Heart left ventricle (tissue), 16 donors: ENCODE results near the gene NDRG3. TPM values are rescaled to one million over a fixed set of nuclear protein-coding genes. Genes with fewer than 3 reads are reported as not detected.

ENCODE experiments used
- ATAC-seq, 4 donors: fragments of 200-7000 bp; cut with Tn5 transposase; one replicate each; pipeline ENCODE4 v1.9.1; 2020 to 2022; ENCODE audit warnings: moderate library complexity in 4 of 4, mild to moderate bottlenecking in 3 of 4, moderate number of reproducible peaks in 1 of 4
- DNase-seq, 5 donors: peaks; one replicate each; pipeline ENCODE4 v3.0.0-alpha.2; 2020
- H3K27ac ChIP-seq, 12 donors: fragments of 200-600 bp; sonication (generic) in 4 of 12; one replicate each; pipeline versions ENCODE4 v1.5.0 to v1.8.0; 2016 to 2022; ENCODE audit warnings: mild to moderate bottlenecking in 2 of 12
- H3K27me3 ChIP-seq, 9 donors: fragments of 200-600 bp; sonication (generic) in 2 of 9; one replicate each; pipeline versions ENCODE4 v1.5.1 to v1.8.0; 2016 to 2022; ENCODE audit warnings: mild to moderate bottlenecking in 3 of 9
- H3K36me3 ChIP-seq, 9 donors: fragments of 200-600 bp; sonication (generic) in 2 of 9; one replicate each; pipeline versions ENCODE4 v1.5.0 to v1.8.0; 2018 to 2022; ENCODE audit warnings: mild to moderate bottlenecking in 2 of 9
- H3K4me1 ChIP-seq, 12 donors: fragments of 200-600 bp; sonication (generic) in 4 of 12; one replicate each; pipeline versions ENCODE4 v1.5.0 to v1.8.0; 2016 to 2022; ENCODE audit warnings: mild to moderate bottlenecking in 3 of 12
- H3K4me3 ChIP-seq, 12 donors: fragments of 200-600 bp; sonication (generic) in 4 of 12; one replicate each; pipeline versions ENCODE4 v1.5.0 to v1.8.0; 2017 to 2022; ENCODE audit warnings: mild to moderate bottlenecking in 9 of 12, moderate library complexity in 4 of 12
- H3K9me3 ChIP-seq, 12 donors: fragments of 200-600 bp; sonication (generic) in 4 of 12; one replicate each; pipeline versions ENCODE4 v1.5.0 to v1.8.0; 2016 to 2022; ENCODE audit warnings: mild to moderate bottlenecking in 1 of 12
- CTCF ChIP-seq, 12 donors: fragments of 200-600 bp; sonication (generic) in 4 of 12; IDR thresholded peaks; one replicate each; pipeline versions ENCODE4 v1.5.0 to v1.8.0; 2018 to 2022; ENCODE audit warnings: antibody characterized with exemption in 12 of 12, mild to moderate bottlenecking in 5 of 12
- POLR2A ChIP-seq, 2 donors: fragments of 450-650 bp; IDR thresholded peaks; one replicate each; pipeline ENCODE4 v1.6.1; 2017; ENCODE audit warnings: antibody characterized with exemption in 2 of 2, mild to moderate bottlenecking in 2 of 2, moderate library complexity in 2 of 2
- WGBS, 4 donors: extraction: QIAGEN DNeasy Blood & Tissue Kit in 2 of 4; methylation state at CpG; one replicate each; pipeline versions ENCODE4 v1.1.5 to v1.1.7; 2013 to 2018; 5-methylcytosine and 5-hydroxymethylcytosine counted together
- intact Hi-C, 10 donors: fragments of 100-400 bp; cut with DNase I; formaldehyde crosslinking; loops; one replicate each; pipeline versions ENCODE4 v1.11.1 to v1.14.2; 2022
- polyA plus RNA-seq, 2 donors: library from polyadenylated mRNA; stranded (reverse); fragments of 200-250 nt; gene quantifications; one replicate each; pipeline ENCODE4 v1.2.3, GENCODE V29; 2013
- total RNA-seq, 9 donors: library from RNA; depleted of rRNA in 2 of 9; stranded (reverse); fragments of >200 nt in 2 of 9; fragmentation: NEBNext Ultra II Directional in 3 of 9; extraction: Animal tissue kit (Norgen Biotek cat#: 25700) in 3 of 9; gene quantifications; one replicate each; pipeline versions ENCODE4 v1.1.0 to v1.2.4, GENCODE V29; 2016 to 2023
- donor health status: ischemic (EF 13 %, LVEDD 7.1; RV severe dilation, severe dysfunction).
- donor health status: healthy with polysubstance abuse.
- donor health status: DM: no; HTN: yes; CAD: no.
- donor health status: DM: no; HTN: no; CAD: no.
- donor health status: ischemic (EF 25% LVEDD 6.9; RV normal size, moderate dysfunction).
- donor health status: ischemic (EF 25% LVEDD 5.7; RV mildly dilated, moderate dysfunction).
- donor health status: healthy.
- donor health status: DM: yes; HTN: yes; CAD: no.
- donor health status: ischemic (EF 35%, LVEDD 5.7; RV mildly dilated, moderate dysfunction).
- donor health status: nonischemic (EF 11% LVEDD 7.7; RV severe dilation, severe dysfunction).
- donor health status: DM: yes; HTN: yes; CAD: no.
- donor health status: PGD.
- donor health status: ischemic (EF 29% LVEDD 5.4; RV normal size, mild dysfunction).
- donor health status: nonischemic (EF 23%, LVEDD 6.1; RV moderate dilation, normal function).

The NDRG3 gene
- total and polyA plus RNA-seq, 11 donors, result 17.3 to 34.8 (median 29.9) TPM

- no peaks in the 10 kb centered on the region for H3K9me3 ChIP-seq
- intact Hi-C loops, result loop anchor here in 8 of 10 donors (5.0 to 10.0 kb wide), 2 partner anchors 35 to 148 kb away; a partner anchor contains a TSS
- no peaks in the 10 kb centered on the region for H3K27me3 ChIP-seq
- H3K36me3 ChIP-seq, result peaks cover 0 to 38% (median 14%) of the 10 kb centered on the region in 9 donors
- no peak overlapping the region for H3K27ac ChIP-seq
- H3K4me3 ChIP-seq, result no peak overlapping the region
- H3K4me1 ChIP-seq, result peaks cover 0 to 22% (median 0%) of the 10 kb centered on the region in 12 donors
- DNase-seq (no peak), ATAC-seq (no peak)
- no peak for TF ChIP-seq POLR2A (IDR thresholded peaks at IDR 0.05)
- no peak for TF ChIP-seq CTCF (IDR thresholded peaks at IDR 0.05)
- 58 to 63% (median 61%) methylated on average over 3 of the region's 3 CpGs for WGBS, 4 donors
Observed at GRCh38 chr20:36717021-36717420, 28.9 kb downstream of the NDRG3 start.

GRCh38 chr20:36712775-36713174 is 33.1 kb downstream of the NDRG3 start:
- 94 to 100% (median 100%) methylated on average over 1 of the region's 1 CpG for WGBS, 4 donors
- Histone ChIP-seq H3K27me3 (no peaks in the 10 kb centered on the region), H3K27ac (no peak overlapping the region), H3K9me3 (no peaks in the 10 kb centered on the region), H3K36me3 (peaks cover 0 to 13% (median 0%) of the 10 kb centered on the region in 9 donors), H3K4me3 (no peak overlapping the region), H3K4me1 (peaks cover 0 to 18% (median 6%) of the 10 kb centered on the region in 12 donors)
- no peak for DNase-seq
- no peak for ATAC-seq
- intact Hi-C loops, result loop anchor here in 1 of 10 donors (10.0 kb wide), 1 partner anchor 152 kb away; a partner anchor contains a TSS
- TF ChIP-seq POLR2A (IDR thresholded peaks at IDR 0.05) (no peak), CTCF (IDR thresholded peaks at IDR 0.05) (no peak)

GRCh38 chr20:36709126-36709525 is 36.8 kb downstream of the NDRG3 start:
- WGBS, 4 donors, result 60 to 76% (median 70%) methylated on average over 5 of the region's 5 CpGs
- no peak for TF ChIP-seq POLR2A (IDR thresholded peaks at IDR 0.05)
- peaks cover 0 to 17% (median 2%) of the 10 kb centered on the region in 12 donors for H3K4me1 ChIP-seq
- DNase-seq (no peak), ATAC-seq (peak; percentile 36 to 87 (median 80))
- H3K4me3 ChIP-seq, result no peak overlapping the region
- peaks cover 0 to 32% (median 12%) of the 10 kb centered on the region in 9 donors for H3K36me3 ChIP-seq
- intact Hi-C loops, result no loop called here
- H3K27me3 ChIP-seq, result no peaks in the 10 kb centered on the region
- peak overlapping the region in 3 of 12 donors; percentile 6 to 31 (median 30) for H3K27ac ChIP-seq
- H3K9me3 ChIP-seq, result no peaks in the 10 kb centered on the region

- DNase-seq (no peak), ATAC-seq (no peak)
- no peak overlapping the region for H3K4me3 ChIP-seq
- H3K4me1 ChIP-seq, result peaks cover 0 to 5% (median 0%) of the 10 kb centered on the region in 12 donors
- intact Hi-C loops, result loop anchor here in 1 of 10 donors (5.0 kb wide), 1 partner anchor 36 kb away; no protein-coding TSS in a partner anchor
- no peak for TF ChIP-seq POLR2A (IDR thresholded peaks at IDR 0.05)
- no peak for TF ChIP-seq CTCF (IDR thresholded peaks at IDR 0.05)
- H3K36me3 ChIP-seq, result peaks cover 0 to 30% (median 12%) of the 10 kb centered on the region in 9 donors
- H3K9me3 ChIP-seq, result no peaks in the 10 kb centered on the region
- H3K27ac ChIP-seq, result peak overlapping the region in 1 of 12 donors; percentile 40
- no peaks in the 10 kb centered on the region for H3K27me3 ChIP-seq
- 80 to 91% (median 82%) methylated on average over 4 of the region's 4 CpGs for WGBS, 4 donors
Observed at GRCh38 chr20:36703530-36703929, 42.4 kb downstream of the NDRG3 start.
